Measurements from ENCODE around the gene DNASE1L1.

- TF ChIP-seq YY1 (IDR thresholded peaks at IDR 0.05; ENCODE audit: insufficient read depth, insufficient read length) (no peak), ZNF274 (IDR thresholded peaks at IDR 0.05; ENCODE audit: low read depth, low read length) (no peak)
These were observed 23.2 kb upstream of the DNASE1L1 start for GRCh38 chrX:154432210-154432609.
